Muscle of back (tissue), 11 donors: ENCODE data around the gene CPLX4. TPM values are rescaled to one million over a fixed set of nuclear protein-coding genes. Genes with fewer than 3 reads are reported as not detected.
"Not testable (repeated sequence)": the region's sequence is repeated elsewhere in the genome, so short reads cannot be mapped to it uniquely, and the experiment has no call there.

Experiments used
- DNase-seq, 3 donors: peaks; one replicate each; pipeline versions ENCODE4 v3.0.0 to v3.0.0-alpha.2; 2013
- polyA plus RNA-seq, 10 donors: library from polyadenylated mRNA; unstranded; fragments of 120-200 nt; gene quantifications; one replicate each; pipeline ENCODE4 v1.2.1, GENCODE V29; 2013; ENCODE audit not compliant: insufficient read length in 10 of 10

CPLX4 gene
- polyA plus RNA-seq, 10 donors, result not detected

DNA sequence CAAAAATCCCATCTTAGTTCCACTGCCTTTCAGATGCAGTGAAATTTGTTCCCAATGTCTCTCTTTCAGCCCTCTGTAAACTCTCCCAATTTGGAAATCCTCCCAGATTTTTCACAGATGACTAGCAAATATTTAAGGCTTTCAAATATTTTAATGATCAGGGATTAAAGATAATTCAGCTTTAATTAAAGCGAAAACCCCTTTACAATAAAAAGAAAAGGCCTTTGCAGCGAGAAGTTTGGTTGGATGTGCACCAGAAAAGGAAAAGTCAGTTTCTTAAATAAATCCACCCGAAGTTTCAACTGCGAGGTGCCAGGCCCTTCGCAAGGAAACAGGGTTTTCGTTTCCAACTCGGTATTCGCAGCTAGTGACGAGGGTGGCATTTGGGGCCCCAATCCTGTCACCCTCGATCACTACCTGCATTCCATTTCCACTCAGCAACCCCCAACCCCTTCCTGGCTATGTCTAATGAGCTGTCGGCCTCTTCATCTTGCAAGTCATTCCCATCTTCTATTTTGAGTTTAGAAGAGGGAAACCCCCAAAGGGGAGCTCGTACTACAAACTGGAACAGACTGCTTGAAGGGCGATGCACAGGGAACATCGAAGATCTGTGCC, 46.7 kb downstream of the CPLX4 start:
- peak in 1 of 3 donors; percentile 49 for DNase-seq

DNA sequence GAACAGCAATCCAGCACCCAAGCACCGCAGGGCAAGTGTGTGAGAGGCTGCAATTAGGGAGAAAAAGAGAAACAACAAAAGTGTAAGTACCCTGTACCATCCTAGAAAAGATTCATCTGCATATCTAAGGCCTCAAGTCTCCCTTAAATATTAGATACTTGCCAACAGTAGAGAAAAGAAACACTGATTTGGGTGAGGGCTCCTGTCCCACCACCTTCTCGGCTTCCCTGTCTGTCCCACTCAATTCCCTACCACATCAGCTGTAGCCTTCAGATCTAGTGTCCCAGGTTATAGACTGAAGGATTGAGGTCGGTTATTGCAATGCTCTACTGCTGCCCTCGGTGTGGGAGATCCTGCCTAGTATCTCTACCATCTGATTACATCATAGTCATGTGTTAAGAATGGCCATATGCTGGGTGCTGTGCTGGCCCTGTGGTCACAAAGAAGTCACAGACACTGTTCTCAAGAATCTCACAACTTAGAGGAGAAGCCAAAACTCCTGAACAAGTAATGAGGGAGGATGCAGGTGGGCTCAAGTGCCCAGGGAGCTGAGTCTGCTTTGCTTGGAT, 47.7 kb downstream of the CPLX4 start:
- peak in 1 of 3 donors; percentile 14 for DNase-seq

- DNase-seq, result peak in 1 of 3 donors; percentile 40
These were observed 48.8 kb downstream of the CPLX4 start for GRCh38 chr18:59269563-59270119.

- peak in 1 of 3 donors; percentile 61 for DNase-seq
These were observed 49.5 kb downstream of the CPLX4 start for GRCh38 chr18:59268721-59269562.

DNA sequence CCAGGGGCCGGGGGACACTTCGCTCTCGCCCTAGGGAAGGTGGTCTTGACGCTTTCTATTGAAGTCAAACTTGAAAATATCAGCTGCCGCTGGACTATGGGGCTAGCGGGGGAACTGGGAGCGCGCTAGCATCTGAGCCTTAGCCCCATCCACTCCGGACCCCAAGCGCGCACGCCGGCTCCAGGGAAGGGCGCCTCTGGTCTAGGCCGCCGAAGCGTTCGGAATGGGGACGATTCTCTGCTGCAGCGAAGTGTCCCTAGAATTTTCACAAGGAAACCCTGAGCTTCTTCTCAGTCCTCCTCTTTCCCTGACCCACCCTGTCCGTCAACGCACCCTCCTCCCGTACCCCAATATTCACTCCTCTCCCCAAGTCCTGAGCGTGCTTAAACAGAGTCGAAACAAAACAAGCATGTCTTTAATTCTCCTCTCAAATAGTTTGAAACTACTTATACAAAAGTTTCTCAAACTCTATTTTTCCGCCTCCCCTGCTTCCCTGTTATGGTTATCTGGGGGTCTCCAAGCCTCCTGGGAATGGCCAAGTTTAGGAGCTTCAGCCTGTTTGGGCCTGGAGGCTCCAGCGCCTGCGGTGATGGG, 50.2 kb downstream of the CPLX4 start:
- peak in 1 of 3 donors; percentile 26 for DNase-seq

DNA sequence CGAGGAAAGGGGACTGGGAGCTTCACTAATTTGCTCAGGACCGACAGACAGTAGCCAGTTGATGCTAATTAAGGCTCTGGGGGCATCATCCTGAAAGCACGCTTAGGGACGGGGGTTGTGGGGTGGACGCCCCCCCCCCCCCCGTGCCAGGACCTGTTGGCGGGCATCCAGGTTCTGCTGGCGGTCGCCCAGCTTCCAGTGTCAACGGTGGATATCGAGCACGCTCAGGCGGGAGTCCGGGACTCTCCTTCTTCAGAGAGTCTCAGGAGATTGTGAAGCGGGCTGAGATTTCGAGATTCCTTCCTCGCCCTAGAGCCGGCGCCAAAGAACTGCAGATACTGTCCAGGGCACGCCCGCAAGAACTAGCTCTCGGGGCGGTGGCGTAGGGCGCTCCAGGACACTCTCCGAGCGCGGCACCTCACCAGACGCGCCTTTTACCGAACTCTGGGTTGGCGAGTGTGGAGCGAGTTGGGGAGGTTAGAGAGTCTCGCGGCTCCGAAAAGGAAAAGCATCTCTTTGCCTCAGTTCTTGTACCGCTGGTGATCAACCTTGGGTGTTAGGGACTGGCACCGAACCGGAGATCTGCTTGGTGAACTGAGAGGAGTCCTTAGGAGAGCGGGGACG, 50.8 kb downstream of the CPLX4 start:
- DNase-seq, result peak in 1 of 3 donors; percentile 31

DNA sequence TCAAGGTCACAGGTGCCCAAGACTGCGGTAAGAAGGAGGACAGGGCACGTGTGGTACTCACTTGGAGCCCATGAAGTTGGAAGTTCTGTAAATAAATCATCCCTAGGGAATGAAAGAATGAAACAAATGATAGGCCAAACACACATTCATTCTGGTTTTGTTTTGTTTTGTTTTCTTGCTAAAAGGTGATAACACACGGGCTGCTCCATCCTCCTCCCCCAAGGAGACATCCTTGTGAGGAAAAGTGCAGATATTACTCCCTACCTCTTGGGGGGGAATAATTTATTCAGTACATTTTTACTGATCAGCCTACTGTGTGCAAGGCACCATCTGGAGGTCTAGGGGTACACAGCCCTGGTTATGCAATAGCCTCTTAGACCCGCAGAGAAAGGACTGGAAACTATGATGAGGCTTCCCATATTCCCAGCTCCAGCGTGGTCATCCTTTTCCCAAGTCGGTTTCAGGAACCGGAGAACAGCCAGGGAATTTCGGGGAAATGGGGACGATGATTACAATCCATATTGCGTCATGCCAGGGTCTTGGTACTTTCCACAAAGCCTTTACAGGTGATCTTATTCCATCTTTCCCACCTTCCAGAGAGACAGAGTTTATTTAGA, 51.5 kb downstream of the CPLX4 start:
- peak in 1 of 3 donors; percentile 14 for DNase-seq

DNA sequence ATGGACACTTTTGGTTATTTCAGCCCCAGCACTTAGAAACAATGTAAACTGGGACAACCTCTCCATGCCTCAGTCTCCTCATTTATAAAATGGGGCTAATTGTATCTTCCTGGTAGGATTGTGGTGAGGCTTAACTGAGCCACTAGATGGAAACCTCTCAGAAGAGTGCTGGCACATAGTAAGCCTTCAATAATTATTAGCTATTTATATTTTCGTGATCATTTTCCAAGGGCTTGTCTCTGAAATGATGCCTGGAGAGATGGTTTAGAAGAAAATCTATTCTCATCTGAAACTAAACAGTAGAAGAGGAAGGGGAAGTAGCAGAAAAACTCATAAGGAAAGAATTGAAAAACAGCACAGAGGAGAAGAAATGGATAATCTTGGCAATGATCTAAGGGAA, 52.0 kb downstream of the CPLX4 start:
- DNase-seq, result no peak

- no peak for DNase-seq
These were observed 52.5 kb downstream of the CPLX4 start for GRCh38 chr18:59265974-59266369.

GRCh38 chr18:59265246-59265973, 53.0 kb downstream of the CPLX4 start:
- DNase-seq, result peak in 1 of 3 donors; percentile 34

DNA sequence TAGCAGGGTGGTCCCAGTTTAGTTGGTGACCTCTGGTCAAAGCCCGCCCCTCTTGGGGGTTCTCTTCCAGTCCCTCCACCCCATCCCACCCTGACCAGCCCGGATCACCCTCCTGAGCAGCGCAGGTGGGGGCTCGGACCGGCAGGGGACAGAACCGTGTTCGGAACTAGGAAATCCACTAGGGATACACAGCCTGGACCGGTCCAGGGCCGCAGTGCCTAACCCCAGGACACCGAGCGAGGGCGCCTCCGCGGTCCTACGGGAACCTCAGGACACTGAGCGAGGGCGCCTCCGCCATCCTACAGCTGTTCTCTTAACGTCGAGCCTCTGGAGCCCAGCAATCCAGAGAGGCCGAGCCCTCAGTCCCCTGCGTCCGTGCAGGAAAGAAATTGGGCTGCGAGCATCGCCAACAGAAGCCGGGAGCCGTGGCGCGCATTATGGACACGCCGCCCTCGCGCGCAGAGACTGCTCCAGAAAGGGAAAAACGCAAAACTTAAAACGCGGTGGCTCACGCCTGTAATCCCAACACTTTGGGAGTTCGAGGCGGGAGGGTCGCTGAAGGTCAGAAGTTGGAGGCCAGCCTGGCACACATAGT, 53.7 kb downstream of the CPLX4 start:
- DNase-seq, result no peak

DNA sequence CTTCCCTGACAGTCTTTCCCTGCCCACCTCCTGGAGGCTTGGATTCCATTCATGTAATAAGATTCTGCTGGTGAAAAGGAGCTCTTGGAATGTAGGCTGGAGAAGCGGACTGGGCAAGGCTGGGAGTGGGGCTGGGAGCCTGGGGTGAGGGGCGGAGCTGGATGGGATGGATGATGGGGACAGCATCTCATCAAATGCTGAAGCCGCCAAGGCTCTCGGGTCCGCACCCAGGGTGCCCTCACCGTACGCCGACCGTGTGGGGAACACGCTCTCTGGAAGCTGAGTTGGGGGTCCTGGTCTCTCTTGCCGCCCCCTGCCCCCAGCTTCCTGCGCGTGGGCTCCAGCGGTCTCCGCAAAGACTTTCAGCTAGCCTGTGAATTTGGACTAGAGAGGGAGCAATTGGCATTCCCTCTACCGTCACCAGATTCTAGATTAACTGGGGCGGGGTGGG, 54.3 kb downstream of the CPLX4 start:
- no peak for DNase-seq

GRCh38 chr18:59263661-59264060, 54.8 kb downstream of the CPLX4 start:
- no peak for DNase-seq

GRCh38 chr18:59262243-59262642, 56.2 kb downstream of the CPLX4 start:
- DNase-seq, result not testable (repeated sequence)

- not testable (repeated sequence) for DNase-seq
These were observed 56.6 kb downstream of the CPLX4 start for GRCh38 chr18:59261842-59262241.

- not testable (repeated sequence) for DNase-seq
These were observed 63.0 kb downstream of the CPLX4 start for GRCh38 chr18:59255491-59255890.

DNA sequence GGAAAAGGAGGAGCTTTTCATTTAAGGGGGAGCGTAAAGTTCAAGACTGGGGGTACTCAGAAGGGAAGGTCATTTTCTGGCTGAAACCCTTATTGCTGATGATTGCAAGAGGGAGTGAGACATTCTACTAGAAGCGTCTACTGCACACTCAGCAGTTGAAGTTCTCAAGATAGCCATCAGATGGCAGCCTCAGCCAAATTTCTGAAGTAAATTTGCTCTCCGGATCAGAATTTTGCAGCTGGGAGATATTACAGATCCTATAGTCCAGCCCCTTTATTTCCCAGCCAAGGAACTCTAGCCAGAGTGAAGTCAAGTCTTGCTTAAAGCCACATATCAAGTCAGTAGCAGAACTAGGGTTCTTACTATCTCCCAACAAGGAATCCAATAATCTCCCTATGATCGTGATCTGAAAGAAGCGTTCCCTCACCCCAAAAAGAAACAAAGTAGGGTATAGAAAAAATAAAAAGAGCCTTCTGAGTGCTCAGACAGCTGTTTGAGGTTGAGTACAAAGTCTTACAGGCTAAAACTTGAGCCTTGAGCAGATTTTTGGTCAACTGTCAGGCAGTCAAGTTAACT, 69.2 kb downstream of the CPLX4 start:
- peak; percentile 88 to 94 (median 91) for DNase-seq

GRCh38 chr18:59246796-59247195, 71.7 kb downstream of the CPLX4 start:
- no peak for DNase-seq
